Activated gamma-delta T cell treated with anti-CD3 and anti-CD28 coated beads, Interleukin-2, amount 50 U/mL, for 16 hours (primary cell): ENCODE data around the gene PCDHB8.
"Not testable (repeated sequence)": the region's sequence is repeated elsewhere in the genome, so short reads cannot be mapped to it uniquely, and the experiment has no call there.

Source experiments
- DNase-seq: peaks from one replicate; pipeline ENCODE4 v3.0.0-alpha.2; 2020; ENCODE audit warnings: low read depth

Gene PCDHB8

DNA sequence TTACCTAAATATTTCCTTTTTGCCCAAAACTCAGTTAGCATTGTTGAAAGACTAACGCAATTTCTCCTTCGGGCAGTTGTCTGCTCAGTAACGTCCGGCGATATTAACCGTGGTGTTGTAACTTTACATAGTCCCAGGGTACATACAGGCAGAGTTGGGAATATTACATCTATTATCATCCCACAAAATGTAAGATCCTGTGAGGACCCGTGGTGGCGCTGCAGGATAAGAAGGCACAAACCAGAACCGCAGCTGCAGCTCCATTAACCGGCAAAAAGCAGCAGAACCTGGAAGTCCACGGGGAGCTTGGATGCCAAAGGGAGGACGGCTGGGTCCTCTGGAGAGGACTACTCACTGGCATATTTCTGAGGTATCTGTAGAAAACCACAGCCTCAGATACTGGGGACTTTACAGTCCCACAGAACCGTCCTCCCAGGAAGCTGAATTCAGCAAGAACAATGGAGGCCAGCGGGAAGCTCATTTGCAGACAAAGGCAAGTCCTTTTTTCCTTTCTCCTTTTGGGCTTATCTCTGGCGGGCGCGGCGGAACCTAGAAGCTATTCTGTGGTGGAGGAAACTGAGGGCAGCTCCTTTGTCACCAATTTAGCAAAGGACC lies at the start of gene PCDHB8:
TSS of gene PCDHB8 (plus strand) at position 214 of the 615 bp plus-strand sequence. CDS start at position 459, 245 bp downstream.
- DNase-seq, result not testable (repeated sequence)

DNA sequence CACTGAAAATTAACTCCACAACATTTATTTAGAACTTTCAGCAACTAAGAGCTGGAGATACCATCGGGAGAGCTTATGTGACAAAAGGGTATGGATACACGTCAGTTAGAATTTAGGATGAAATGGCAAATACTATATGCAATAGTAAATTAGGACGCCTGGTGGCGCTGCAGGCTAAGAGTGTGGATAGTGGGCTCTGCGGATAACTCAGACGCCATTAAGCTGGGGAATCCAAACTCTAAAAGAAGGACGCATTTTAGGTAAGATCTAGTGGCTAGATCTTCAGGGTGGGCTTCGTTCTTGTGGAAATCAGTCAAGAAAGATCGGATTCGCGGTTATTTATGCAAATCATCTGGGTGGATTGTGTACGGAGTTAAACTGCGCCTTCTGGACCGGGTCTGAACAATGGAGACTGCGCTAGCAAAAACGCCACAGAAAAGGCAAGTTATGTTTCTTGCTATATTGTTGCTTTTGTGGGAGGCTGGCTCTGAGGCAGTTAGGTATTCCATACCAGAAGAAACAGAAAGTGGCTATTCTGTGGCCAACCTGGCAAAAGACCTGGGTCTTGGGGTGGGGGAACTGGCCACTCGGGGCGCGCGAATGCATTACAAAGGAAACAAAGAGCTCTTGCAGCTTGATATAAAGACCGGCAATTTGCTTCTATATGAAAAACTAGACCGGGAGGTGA lies 42.4 kb upstream of the PCDHB8 start, which contains the start of gene PCDHB5:
TSS of gene PCDHB5 (plus strand) at position 177 of the 688 bp plus-strand sequence. CDS start at position 406, 229 bp downstream.
- DNase-seq, result no peak

DNA sequence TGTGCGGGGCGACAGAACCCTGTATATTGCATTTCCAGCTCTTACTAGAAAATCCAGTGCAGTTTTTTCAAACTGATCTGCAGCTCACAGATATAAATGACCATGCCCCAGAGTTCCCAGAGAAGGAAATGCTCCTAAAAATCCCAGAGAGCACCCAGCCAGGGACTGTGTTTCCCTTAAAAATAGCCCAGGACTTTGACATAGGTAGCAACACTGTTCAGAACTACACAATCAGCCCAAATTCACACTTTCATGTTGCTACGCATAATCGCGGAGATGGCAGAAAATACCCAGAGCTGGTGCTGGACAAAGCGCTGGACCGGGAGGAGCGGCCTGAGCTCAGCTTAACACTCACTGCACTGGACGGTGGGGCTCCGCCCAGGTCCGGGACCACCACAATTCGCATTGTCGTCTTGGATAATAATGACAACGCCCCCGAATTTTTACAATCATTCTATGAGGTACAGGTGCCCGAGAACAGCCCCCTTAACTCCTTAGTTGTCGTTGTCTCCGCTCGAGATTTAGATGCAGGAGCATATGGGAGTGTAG lies 41.8 kb upstream of the PCDHB8 start:
- no peak for DNase-seq

DNA sequence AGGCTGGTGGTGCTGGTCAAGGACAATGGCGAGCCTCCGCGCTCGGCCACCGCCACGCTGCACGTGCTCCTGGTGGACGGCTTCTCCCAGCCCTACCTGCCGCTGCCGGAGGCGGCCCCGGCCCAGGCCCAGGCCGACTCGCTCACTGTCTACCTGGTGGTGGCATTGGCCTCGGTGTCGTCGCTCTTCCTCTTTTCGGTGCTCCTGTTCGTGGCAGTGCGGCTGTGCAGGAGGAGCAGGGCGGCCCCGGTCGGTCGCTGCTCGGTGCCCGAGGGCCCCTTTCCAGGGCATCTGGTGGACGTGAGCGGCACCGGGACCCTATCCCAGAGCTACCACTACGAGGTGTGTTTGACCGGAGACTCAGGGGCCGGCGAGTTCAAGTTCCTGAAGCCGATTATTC lies 40.2 kb upstream of the PCDHB8 start:
- DNase-seq, result not testable (repeated sequence)

DNA sequence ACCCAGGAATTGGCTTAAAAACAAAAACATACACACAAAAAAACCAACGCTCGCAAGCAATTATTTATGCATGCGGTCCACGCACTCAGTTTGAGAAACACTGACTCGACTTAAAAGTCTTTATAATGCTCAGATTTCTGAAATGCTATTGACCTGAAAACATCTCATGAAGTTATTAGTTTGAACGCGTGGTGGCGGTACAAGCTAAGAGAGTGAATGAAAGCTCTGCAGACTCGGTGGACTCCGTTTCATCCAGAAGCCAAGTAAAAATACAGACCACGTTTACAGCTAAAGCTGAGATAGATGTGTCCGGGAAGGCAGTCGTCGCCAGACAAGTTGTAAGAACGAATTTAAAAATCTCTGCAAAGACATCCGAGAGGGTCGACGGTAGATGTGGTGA lies 27.8 kb upstream of the PCDHB8 start, which contains the start of gene PCDHB6:
TSS of gene PCDHB6 (plus strand) at position 246 of the 400 bp plus-strand sequence. CDS start 201 bp downstream, outside the sequence.
- no peak for DNase-seq

DNA sequence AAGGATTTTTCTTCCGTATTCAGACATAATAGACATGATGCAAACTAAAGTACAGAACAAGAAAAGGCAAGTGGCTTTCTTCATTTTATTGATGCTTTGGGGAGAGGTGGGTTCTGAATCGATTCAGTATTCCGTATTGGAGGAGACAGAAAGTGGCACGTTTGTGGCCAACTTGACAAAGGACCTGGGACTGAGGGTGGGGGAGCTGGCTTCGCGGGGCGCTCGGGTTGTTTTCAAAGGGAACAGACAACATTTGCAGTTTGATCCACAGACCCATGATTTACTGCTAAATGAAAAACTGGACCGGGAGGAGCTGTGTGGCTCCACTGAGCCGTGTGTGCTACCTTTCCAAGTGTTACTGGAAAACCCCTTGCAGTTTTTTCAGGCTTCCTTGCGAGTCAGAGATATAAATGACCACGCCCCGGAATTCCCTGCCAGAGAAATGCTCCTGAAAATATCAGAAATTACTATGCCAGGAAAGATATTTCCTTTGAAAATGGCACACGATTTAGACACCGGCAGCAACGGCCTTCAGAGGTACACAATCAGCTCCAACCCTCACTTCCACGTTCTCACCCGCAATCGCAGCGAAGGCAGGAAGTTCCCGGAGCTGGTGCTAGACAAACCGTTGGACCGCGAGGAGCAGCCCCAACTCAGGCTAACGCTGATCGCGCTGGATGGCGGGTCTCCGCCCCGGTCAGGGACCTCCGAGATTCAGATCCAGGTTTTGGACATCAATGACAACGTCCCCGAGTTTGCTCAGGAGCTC lies 27.2 kb upstream of the PCDHB8 start:
- no peak for DNase-seq

DNA sequence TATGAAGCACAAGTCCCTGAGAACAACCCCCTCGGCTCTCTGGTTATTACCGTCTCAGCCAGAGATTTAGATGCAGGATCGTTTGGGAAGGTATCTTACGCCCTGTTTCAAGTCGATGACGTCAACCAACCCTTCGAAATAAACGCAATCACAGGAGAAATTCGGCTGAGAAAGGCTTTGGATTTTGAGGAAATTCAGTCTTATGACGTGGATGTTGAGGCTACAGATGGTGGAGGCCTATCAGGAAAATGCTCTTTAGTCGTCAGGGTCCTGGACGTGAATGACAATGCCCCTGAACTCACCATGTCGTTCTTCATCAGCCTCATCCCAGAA lies 26.6 kb upstream of the PCDHB8 start:
- no peak for DNase-seq

DNA sequence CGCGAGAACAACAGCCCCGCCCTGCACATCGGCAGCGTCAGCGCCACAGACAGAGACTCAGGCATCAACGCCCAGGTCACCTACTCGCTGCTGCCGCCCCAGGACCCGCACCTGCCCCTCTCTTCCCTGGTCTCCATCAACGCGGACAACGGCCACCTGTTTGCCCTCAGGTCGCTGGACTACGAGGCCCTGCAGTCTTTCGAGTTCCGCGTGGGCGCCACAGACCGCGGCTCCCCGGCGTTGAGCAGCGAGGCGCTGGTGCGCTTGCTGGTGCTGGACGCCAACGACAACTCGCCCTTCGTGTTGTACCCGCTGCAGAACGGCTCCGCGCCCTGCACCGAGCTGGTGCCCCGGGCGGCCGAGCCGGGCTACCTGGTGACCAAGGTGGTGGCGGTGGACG lies 26.0 kb upstream of the PCDHB8 start:
- DNase-seq, result not testable (repeated sequence)

DNA sequence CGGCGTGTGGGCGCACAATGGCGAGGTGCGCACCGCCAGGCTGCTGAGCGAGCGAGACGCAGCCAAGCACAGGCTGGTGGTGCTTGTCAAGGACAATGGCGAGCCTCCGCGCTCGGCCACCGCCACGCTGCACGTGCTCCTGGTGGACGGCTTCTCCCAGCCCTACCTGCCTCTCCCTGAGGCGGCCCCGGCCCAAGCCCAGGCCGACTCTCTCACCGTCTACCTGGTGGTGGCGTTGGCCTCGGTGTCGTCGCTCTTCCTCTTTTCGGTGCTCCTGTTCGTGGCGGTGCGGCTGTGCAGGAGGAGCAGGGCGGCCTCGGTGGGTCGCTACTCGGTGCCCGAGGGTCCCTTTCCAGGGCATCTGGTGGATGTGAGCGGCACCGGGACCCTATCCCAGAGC lies 25.5 kb upstream of the PCDHB8 start:
- not testable (repeated sequence) for DNase-seq

DNA sequence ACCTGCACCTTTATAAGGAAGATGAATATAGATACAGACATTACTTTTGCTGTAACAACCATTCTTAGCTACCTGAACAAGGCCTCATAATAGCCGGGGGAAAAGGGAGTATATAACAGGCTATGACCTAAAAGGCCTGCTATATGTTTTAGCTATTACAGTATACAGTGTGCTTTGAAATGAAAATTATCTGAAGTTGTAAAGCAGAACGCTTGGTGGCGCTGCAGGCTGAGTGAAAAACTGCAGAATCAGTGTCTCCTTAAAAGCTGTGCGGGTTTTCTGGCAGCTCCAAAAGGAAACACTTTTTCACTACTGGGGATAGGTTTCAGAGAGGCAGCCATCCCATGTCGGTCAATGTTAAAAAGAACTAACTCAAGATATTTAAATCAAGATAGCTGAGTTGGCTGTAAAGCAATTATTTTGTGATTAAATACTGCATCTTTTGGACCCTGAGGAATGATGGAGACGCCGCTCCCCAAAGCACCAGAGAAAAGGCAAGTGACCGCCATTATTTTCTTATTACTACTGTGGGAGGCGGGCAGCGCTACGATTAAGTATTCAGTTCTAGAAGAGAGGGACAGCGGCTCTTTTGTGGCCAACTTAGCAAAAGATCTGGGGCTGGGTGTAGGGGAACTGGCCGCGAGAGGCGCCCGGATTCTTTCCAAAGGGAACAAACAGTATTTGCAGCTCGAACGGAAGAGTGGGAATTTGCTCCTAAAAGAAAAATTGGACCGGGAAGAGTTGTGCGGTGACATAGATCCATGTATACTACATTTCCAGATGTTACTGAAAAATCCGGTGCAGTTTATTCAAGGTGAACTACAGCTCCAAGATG lies 21.8 kb upstream of the PCDHB8 start:
- no peak for DNase-seq

DNA sequence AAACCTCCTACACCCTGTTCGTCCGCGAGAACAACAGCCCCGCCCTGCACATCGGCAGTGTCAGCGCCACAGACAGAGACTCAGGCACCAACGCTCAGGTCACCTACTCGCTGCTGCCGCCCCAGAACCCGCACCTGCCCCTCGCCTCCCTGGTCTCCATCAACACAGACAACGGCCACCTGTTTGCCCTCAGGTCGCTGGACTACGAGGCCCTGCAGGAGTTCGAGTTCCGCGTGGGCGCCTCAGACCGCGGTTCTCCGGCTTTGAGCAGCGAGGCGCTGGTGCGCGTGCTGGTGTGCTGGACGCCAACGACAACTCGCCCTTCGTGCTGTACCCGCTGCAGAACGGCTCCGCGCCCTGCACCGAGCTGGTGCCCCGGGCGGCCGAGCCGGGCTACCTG lies 20.2 kb upstream of the PCDHB8 start:
- not testable (repeated sequence) for DNase-seq

DNA sequence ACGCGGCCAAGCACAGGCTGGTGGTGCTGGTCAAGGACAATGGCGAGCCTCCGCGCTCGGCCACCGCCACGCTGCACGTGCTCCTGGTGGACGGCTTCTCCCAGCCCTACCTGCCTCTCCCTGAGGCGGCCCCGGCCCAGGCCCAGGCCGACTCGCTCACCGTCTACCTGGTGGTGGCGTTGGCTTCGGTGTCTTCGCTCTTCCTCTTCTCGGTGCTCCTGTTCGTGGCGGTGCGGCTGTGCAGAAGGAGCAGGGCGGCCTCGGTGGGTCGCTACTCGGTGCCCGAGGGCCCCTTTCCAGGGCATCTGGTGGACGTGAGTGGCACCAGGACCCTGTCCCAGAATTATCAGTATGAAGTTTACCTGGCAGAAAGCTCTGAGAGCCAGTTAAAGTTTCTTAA lies 19.7 kb upstream of the PCDHB8 start:
- DNase-seq, result not testable (repeated sequence)

DNA sequence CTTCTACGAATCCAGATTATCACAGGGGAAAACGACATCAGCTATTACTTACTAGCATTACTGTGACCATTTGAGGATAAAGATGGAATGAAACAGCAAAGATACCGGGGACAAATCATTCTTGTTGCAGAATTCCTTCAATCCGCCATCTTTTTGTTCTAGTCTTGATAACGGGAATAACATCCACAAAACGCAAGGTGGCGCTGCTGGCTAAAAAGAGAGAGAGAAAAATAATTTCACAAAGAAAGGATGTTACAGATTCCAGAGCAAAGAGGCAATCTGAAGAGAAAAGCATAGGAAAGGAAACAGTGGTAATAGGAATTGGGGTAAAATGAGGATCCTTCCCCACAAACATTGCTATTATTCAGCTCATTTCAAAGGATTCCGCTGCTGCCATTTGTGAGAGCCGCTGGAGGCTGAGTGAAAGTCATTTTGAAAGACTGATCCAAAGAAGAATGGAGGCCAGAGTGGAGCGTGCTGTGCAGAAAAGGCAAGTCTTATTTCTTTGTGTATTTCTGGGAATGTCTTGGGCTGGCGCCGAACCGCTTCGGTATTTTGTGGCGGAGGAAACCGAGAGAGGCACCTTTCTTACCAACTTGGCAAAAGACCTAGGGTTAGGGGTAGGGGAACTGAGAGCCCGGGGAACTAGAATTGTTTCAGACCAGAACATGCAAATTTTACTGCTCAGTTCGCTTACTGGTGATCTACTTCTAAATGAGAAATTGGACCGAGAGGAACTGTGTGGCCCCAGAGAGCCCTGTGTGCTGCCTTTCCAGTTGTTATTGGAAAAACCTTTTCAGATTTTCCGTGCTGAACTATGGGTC lies 5.0 kb upstream of the PCDHB8 start, which contains the start of gene PCDHB7:
TSS of gene PCDHB7 (plus strand) at position 264 of the 824 bp plus-strand sequence. CDS start at position 456, 192 bp downstream.
- no peak for DNase-seq

DNA sequence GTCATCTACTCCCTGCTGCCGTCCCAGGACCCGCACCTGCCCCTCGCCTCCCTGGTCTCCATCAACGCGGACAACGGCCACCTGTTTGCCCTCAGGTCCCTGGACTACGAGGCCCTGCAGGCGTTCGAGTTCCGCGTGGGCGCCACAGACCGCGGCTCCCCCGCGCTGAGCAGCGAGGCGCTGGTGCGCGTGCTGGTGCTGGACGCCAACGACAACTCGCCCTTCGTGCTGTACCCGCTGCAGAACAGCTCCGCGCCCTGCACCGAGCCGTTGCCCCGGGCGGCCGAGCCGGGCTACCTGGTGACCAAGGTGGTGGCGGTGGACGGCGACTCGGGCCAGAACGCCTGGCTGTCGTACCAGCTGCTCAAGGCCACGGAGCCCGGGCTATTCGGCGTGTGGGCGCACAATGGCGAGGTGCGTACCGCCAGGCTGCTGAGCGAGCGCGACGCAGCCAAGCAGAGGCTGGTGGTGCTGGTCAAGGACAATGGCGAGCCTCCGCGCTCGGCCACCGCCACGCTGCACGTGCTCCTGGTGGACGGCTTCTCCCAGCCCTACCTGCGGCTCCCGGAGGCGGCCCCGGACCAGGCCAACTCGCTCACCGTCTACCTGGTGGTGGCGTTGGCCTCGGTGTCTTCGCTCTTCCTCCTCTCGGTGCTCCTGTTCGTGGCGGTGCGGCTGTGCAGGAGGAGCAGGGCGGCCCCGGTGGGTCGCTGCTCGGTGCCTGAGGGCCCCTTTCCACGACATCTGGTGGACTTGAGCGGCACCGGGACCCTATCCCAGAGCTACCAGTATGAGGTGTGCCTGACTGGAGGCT lies 3.1 kb upstream of the PCDHB8 start:
- not testable (repeated sequence) for DNase-seq

DNA sequence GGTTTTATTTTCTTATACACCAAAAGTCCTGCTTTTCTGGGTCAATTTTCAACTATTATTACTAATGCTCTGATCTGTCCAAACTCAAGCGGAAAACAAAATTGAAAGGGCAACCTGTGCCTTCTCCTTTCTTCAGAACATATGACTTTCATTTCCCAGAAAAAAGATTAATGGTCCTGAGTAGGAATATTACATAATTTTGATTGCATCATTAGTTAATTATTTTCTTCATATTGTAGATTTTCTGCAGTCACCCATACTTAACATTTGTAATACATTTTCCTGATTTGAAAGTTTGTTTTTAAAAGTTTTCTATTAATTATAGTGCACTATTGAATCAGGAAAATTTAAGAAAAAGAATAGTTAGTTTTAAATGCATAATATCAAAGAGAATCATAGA lies 1.7 kb upstream of the PCDHB8 start:
- no peak for DNase-seq

DNA sequence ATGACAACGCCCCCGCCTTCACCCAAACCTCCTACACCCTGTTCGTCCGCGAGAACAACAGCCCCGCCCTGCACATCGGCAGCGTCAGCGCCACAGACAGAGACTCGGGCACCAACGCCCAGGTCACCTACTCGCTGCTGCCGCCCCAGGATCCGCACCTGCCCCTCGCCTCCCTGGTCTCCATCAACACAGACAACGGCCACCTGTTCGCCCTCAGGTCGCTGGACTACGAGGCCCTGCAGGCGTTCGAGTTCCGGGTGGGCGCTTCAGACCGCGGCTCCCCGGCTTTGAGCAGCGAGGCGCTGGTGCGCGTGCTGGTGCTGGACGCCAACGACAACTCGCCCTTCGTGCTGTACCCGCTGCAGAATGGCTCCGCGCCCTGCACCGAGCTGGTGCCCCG lies 1.8 kb downstream of the PCDHB8 start:
- DNase-seq, result not testable (repeated sequence)

DNA sequence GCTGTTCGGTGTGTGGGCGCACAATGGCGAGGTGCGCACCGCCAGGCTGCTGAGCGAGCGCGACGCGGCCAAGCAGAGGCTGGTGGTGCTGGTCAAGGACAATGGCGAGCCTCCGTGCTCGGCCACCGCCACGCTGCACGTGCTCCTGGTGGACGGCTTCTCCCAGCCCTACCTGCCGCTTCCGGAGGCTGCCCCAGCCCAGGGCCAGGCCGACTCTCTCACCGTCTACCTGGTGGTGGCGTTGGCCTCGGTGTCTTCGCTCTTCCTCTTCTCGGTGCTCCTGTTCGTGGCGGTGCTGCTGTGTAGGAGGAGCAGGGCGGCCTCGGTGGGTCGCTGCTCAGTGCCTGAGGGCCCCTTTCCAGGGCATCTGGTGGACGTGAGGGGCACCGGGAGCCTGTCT lies 2.3 kb downstream of the PCDHB8 start:
- DNase-seq, result not testable (repeated sequence)

DNA sequence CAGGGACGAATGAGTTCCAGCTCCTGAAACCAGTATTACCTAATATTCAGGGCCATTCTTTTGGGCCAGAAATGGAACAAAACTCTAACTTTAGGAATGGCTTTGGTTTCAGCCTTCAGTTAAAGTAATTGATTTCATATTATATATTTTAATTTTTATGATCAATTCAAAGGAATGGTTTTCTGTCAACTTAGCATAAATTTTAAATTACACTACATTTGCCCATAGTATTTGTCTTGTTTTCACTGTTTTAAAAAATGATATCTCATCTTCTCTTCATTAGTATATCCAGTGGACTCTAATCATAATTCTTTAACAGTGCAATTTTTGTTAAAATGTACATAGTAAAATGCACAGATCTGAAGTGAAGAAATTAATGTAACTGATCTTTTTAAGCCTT lies 2.7 kb downstream of the PCDHB8 start:
- DNase-seq, result no peak

DNA sequence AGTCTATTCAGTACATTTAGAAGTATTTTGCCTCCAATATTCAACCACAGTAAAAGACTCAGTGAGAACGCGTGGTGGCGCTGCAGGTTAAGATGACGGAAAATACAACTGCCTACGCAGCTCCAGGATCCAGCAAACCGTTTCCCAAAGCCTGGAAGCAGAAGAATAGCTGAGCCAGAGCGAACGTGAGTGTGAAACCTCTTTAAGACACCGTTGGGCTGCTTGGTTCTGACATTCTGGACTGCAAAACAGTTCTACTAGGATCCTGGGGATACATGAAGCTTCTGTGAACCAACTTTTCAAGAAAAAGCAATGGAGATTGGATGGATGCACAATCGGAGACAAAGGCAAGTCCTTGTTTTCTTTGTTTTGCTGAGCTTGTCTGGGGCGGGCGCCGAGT lies 4.7 kb downstream of the PCDHB8 start, which contains the start of gene PCDHB16:
TSS of gene PCDHB16 (plus strand) at position 140 of the 400 bp plus-strand sequence. CDS start at position 313, 173 bp downstream.
- DNase-seq, result no peak
